ENCODE measurements around the gene CEP250. TPM values are rescaled to one million over a fixed set of nuclear protein-coding genes. Genes with fewer than 3 reads are reported as not detected.

The CEP250 gene
- total RNA-seq, 2 donors from 2014 or later: 29.8 to 46.5 TPM

GRCh38 chr20:35437599-35437998 is 17.8 kb upstream of the CEP250 start:
- no peak overlapping the region for H3K4me3 Mint-ChIP-seq
- H3K4me3 ChIP-seq (ENCODE audit: low read length): no peak overlapping the region
- WGBS, 2 experiments (ENCODE audit: insufficient coverage in 1 of 2, insufficient read length in 1 of 2): 85% methylated on average over 7 to 8 of the region's 8 CpGs

GRCh38 chr20:35443003-35443402 is 12.4 kb upstream of the CEP250 start:
- no peaks in the 10 kb centered on the region for H3K27me3 ChIP-seq (ENCODE audit: control insufficient read depth, insufficient read depth, low read length, poor library complexity, severe bottlenecking)
- Mint-ChIP-seq H3K4me3 (no peak overlapping the region), H3K27me3 (ENCODE audit: insufficient read depth) (peaks cover 9% of the 10 kb centered on the region), H3K9me3 (no peaks in the 10 kb centered on the region), H3K36me3 (ENCODE audit: low read depth) (no peaks in the 10 kb centered on the region), H3K4me1 (no peaks in the 10 kb centered on the region), H3K27ac (no peak overlapping the region)
- no peaks in the 10 kb centered on the region for H3K4me1 ChIP-seq (ENCODE audit: control insufficient read depth, insufficient read depth, low read length)
- H3K27ac ChIP-seq (ENCODE audit: low read depth, low read length): no peak overlapping the region
- TF ChIP-seq CTCF (conservative IDR thresholded peaks at IDR 0.05): no peak
- no peaks in the 10 kb centered on the region for H3K9me3 ChIP-seq (ENCODE audit: control insufficient read depth, low read length)
- no peaks in the 10 kb centered on the region for H3K36me3 ChIP-seq (ENCODE audit: control insufficient read depth, insufficient read depth, low read length)
- DNase-seq: no peak
- H3K4me3 ChIP-seq (ENCODE audit: low read length): no peak overlapping the region
- no peak overlapping the region for H3K9ac ChIP-seq (ENCODE audit: extremely low read depth, low read length, poor library complexity, severe bottlenecking)
- 86 to 91% methylated on average over 4 to 6 of the region's 6 CpGs for WGBS, 2 experiments (ENCODE audit: insufficient coverage in 1 of 2, insufficient read length in 1 of 2)

More at GRCh38 chr20:35437599-35437998, 17.8 kb upstream of the CEP250 start:
- no peak overlapping the region for H3K27ac Mint-ChIP-seq
- Histone ChIP-seq H3K36me3 (ENCODE audit: control insufficient read depth, insufficient read depth, low read length) (no peaks in the 10 kb centered on the region), H3K9me3 (ENCODE audit: control insufficient read depth, low read length) (no peaks in the 10 kb centered on the region), H3K4me1 (ENCODE audit: control insufficient read depth, insufficient read depth, low read length) (peaks cover 3% of the 10 kb centered on the region), H3K9ac (ENCODE audit: extremely low read depth, low read length, poor library complexity, severe bottlenecking) (no peak overlapping the region), H3K27ac (ENCODE audit: low read depth, low read length) (peak overlapping the region; percentile 32), H3K27me3 (ENCODE audit: control insufficient read depth, insufficient read depth, low read length, poor library complexity, severe bottlenecking) (no peaks in the 10 kb centered on the region)
- H3K4me1 Mint-ChIP-seq: peaks cover 10% of the 10 kb centered on the region
- no peaks in the 10 kb centered on the region for H3K36me3 Mint-ChIP-seq (ENCODE audit: low read depth)
- H3K27me3 Mint-ChIP-seq (ENCODE audit: insufficient read depth): peaks cover 5% of the 10 kb centered on the region
- TF ChIP-seq CTCF (conservative IDR thresholded peaks at IDR 0.05): no peak
- H3K9me3 Mint-ChIP-seq: no peaks in the 10 kb centered on the region
- DNase-seq: no peak

GRCh38 chr20:35444226-35444625 is 11.2 kb upstream of the CEP250 start:
- Histone ChIP-seq H3K36me3 (ENCODE audit: control insufficient read depth, insufficient read depth, low read length) (no peaks in the 10 kb centered on the region), H3K4me1 (ENCODE audit: control insufficient read depth, insufficient read depth, low read length) (no peaks in the 10 kb centered on the region), H3K4me3 (ENCODE audit: low read length) (no peak overlapping the region), H3K9ac (ENCODE audit: extremely low read depth, low read length, poor library complexity, severe bottlenecking) (no peak overlapping the region), H3K27ac (ENCODE audit: low read depth, low read length) (no peak overlapping the region), H3K27me3 (ENCODE audit: control insufficient read depth, insufficient read depth, low read length, poor library complexity, severe bottlenecking) (no peaks in the 10 kb centered on the region), H3K9me3 (ENCODE audit: control insufficient read depth, low read length) (no peaks in the 10 kb centered on the region)
- no peaks in the 10 kb centered on the region for H3K9me3 Mint-ChIP-seq
- DNase-seq: no peak
- H3K4me1 Mint-ChIP-seq: no peaks in the 10 kb centered on the region
- no peak overlapping the region for H3K4me3 Mint-ChIP-seq
- no peak overlapping the region for H3K27ac Mint-ChIP-seq
- TF ChIP-seq CTCF (conservative IDR thresholded peaks at IDR 0.05): no peak
- 79 to 80% methylated on average over 2 of the region's 2 CpGs for WGBS, 2 experiments (ENCODE audit: insufficient coverage in 1 of 2, insufficient read length in 1 of 2)
- H3K27me3 Mint-ChIP-seq (ENCODE audit: insufficient read depth): peaks cover 8% of the 10 kb centered on the region
- no peaks in the 10 kb centered on the region for H3K36me3 Mint-ChIP-seq (ENCODE audit: low read depth)
